Lung (tissue), 12 donors: Measurements from ENCODE around the gene G6PC1. TPM values are rescaled to one million over a fixed set of nuclear protein-coding genes. Genes with fewer than 3 reads are reported as not detected.
"Not testable (repeated sequence)": the region's sequence is repeated elsewhere in the genome, so short reads cannot be mapped to it uniquely, and the experiment has no call there.

Experiments
- ATAC-seq: fragments of 200-7000 bp; cut with Tn5 transposase; one replicate; pipeline ENCODE4 v1.9.1; 2020; ENCODE audit warnings: moderate number of reproducible peaks; ENCODE audit not compliant: insufficient read depth, low FRiP score
- DNase-seq, 3 donors: peaks; one replicate each; pipeline ENCODE4 v3.0.0-alpha.2; 2013 to 2017
- H3K27ac ChIP-seq, 2 donors: one replicate each; pipeline ENCODE4 v1.5.1; 2013; ENCODE audit warnings: mild to moderate bottlenecking in 2 of 2, moderate library complexity in 2 of 2, control low read depth in 1 of 2, inconsistent platforms in 1 of 2, low read depth in 1 of 2, low read length in 1 of 2
- H3K27me3 ChIP-seq, 3 donors: one replicate each; pipeline ENCODE4 v1.5.1; 2013; ENCODE audit warnings: low read length in 2 of 3; ENCODE audit not compliant: control insufficient read depth in 3 of 3, insufficient read depth in 3 of 3
- H3K36me3 ChIP-seq, 4 donors: one replicate each; pipeline ENCODE4 v1.5.1; 2013; ENCODE audit warnings: low read length in 4 of 4, mild to moderate bottlenecking in 1 of 4, moderate library complexity in 1 of 4; ENCODE audit not compliant: control insufficient read depth in 4 of 4, insufficient read depth in 4 of 4
- H3K4me1 ChIP-seq, 5 donors: one replicate each; pipeline ENCODE4 v1.5.1; 2013; ENCODE audit warnings: low read length in 5 of 5, mild to moderate bottlenecking in 2 of 5, moderate library complexity in 1 of 5; ENCODE audit not compliant: control insufficient read depth in 5 of 5, insufficient read depth in 5 of 5
- H3K4me3 ChIP-seq: one replicate; pipeline ENCODE4 v1.5.1; 2013; ENCODE audit warnings: mild to moderate bottlenecking, control low read depth, moderate library complexity
- H3K9ac ChIP-seq, 2 donors: one replicate each; pipeline ENCODE4 v1.5.1; 2013; ENCODE audit warnings: low read length in 2 of 2, control low read depth in 1 of 2; ENCODE audit not compliant: insufficient read depth in 1 of 2
- H3K9me3 ChIP-seq, 4 donors: one replicate each; pipeline ENCODE4 v1.5.1; 2013; ENCODE audit warnings: low read length in 3 of 4, mild to moderate bottlenecking in 1 of 4, moderate library complexity in 1 of 4; ENCODE audit not compliant: control insufficient read depth in 4 of 4, insufficient read depth in 3 of 4
- WGBS, 2 donors: extraction: QIAGEN DNeasy Blood & Tissue Kit; methylation state at CpG; one replicate each; pipeline ENCODE4 v1.1.7; 2013; 5-methylcytosine and 5-hydroxymethylcytosine counted together
- polyA plus RNA-seq, 2 donors: library from polyadenylated mRNA; stranded (reverse); fragments of 200-250 nt; gene quantifications; one replicate each; pipeline ENCODE4 v1.2.1, GENCODE V29; 2013
- total RNA-seq, 2 donors: library from RNA; depleted of rRNA in 1 of 2; stranded (reverse); fragments of >200 nt in 1 of 2; gene quantifications; one replicate each; pipeline ENCODE4 v1.2.1, GENCODE V29; 2014 to 2021
- TF ChIP-seq, protein P1 (sequence below): IDR thresholded peaks from 2 replicates; pipeline ENCODE4 v1.5.1; 2012; ENCODE audit warnings: mild to moderate bottlenecking; ENCODE audit errors: control extremely low read depth, extremely low read depth
- donor health status: control.
- donor health status: control.
- donor health status: Bipolar disorder and iron deficiency.
- donor health status: healthy.
- donor health status: DM: yes; HTN: yes; CAD: no.

Gene G6PC1
- total and polyA plus RNA-seq, 4 donors, result 0.09 TPM; not detected in 3

DNA sequence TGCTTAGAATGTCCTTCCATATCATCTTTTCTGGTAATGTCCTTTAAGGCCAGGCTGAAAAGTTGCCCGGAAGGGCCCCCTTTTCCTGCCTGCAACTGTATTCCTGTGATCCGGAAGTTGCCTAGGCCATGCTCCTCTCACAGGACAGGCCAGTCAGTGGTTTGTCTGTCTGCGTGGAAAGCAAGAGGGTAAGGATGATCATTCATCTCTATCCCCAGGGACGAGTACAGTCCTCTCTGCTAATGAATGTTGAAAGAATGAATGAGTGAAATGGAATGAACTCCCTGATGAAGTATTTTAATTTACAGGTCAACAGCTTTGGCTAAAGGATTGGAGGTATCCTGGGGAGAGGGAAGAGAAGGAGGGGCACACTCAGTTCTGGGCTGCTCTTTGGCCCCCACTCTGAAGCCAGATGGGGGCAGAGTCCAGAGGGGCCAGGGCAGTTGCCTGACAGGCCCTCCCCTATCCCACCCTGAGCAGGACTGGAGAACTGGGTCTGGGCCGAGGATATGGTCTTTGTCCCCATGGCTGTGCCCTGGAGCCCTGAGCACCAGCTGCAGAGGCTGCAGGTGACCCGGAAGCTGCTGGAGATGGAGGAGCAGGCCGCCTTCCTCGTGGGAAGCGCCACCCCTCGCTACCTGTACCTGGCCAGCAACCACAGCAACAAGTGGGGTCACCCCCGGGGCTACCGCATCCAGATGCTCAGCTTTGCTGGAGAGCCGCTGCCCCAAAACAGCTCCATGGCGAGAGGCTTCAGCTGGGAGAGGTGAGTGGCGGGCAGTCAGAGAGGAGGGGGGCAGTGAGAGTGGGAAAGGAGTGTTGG lies 46.4 kb upstream of the G6PC1 start:
- WGBS, 2 donors, result 75 to 81% methylated on average over 15 of the region's 15 CpGs
- peak overlapping the region in 1 of 2 donors; percentile 46 for H3K27ac ChIP-seq
- H3K9me3 ChIP-seq, result no peaks in the 10 kb centered on the region
- no peaks in the 10 kb centered on the region for H3K27me3 ChIP-seq
- peaks cover 0 to 13% (median 2%) of the 10 kb centered on the region in 4 donors for H3K36me3 ChIP-seq
- H3K4me1 ChIP-seq, result peaks cover 5 to 74% (median 16%) of the 10 kb centered on the region in 5 donors
- H3K9ac ChIP-seq, result peak overlapping the region in 1 of 2 donors; percentile 90
- no peak for DNase-seq
- ATAC-seq, result no peak
- TF ChIP-seq, protein P1, sequence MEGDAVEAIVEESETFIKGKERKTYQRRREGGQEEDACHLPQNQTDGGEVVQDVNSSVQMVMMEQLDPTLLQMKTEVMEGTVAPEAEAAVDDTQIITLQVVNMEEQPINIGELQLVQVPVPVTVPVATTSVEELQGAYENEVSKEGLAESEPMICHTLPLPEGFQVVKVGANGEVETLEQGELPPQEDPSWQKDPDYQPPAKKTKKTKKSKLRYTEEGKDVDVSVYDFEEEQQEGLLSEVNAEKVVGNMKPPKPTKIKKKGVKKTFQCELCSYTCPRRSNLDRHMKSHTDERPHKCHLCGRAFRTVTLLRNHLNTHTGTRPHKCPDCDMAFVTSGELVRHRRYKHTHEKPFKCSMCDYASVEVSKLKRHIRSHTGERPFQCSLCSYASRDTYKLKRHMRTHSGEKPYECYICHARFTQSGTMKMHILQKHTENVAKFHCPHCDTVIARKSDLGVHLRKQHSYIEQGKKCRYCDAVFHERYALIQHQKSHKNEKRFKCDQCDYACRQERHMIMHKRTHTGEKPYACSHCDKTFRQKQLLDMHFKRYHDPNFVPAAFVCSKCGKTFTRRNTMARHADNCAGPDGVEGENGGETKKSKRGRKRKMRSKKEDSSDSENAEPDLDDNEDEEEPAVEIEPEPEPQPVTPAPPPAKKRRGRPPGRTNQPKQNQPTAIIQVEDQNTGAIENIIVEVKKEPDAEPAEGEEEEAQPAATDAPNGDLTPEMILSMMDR, result no peak
- peak overlapping the region; percentile 40 for H3K4me3 ChIP-seq

- WGBS, 2 donors, result 64 to 67% methylated on average over 8 of the region's 8 CpGs
Measured at GRCh38 chr17:42855048-42855596, 45.5 kb upstream of the G6PC1 start.

GRCh38 chr17:42856093-42856492 lies 44.5 kb upstream of the G6PC1 start:
- H3K9ac ChIP-seq, result peak overlapping the region in 1 of 2 donors; percentile 47
- not testable (repeated sequence) for H3K9me3 ChIP-seq, H3K27me3 ChIP-seq, H3K4me3 ChIP-seq, ATAC-seq
- peak overlapping the region in 1 of 2 donors; percentile 32 for H3K27ac ChIP-seq
- DNase-seq, result peak; percentile 83 to 91 (median 87)
- peaks cover 0 to 13% (median 3%) of the 10 kb centered on the region in 4 donors for H3K36me3 ChIP-seq
- H3K4me1 ChIP-seq, result peaks cover 0 to 57% (median 7%) of the 10 kb centered on the region in 5 donors
- WGBS, 2 donors, result 75 to 89% methylated on average over 7 to 8 of the region's 8 CpGs

More at GRCh38 chr17:42855048-42855596, 45.5 kb upstream of the G6PC1 start:
- Histone ChIP-seq H3K27me3 (no peaks in the 10 kb centered on the region), H3K4me3 (no peak overlapping the region), H3K36me3 (peaks cover 0 to 13% (median 3%) of the 10 kb centered on the region in 4 donors), H3K27ac (peak overlapping the region in 1 of 2 donors; percentile 32), H3K9me3 (no peaks in the 10 kb centered on the region), H3K4me1 (peaks cover 0 to 65% (median 7%) of the 10 kb centered on the region in 5 donors), H3K9ac (peak overlapping the region in 1 of 2 donors; percentile 47)
- no peak for DNase-seq
- TF ChIP-seq, protein P1, result no peak
- ATAC-seq, result no peak

GRCh38 chr17:42856516-42856915 lies 44.1 kb upstream of the G6PC1 start:
- H3K27me3 ChIP-seq, H3K4me3 ChIP-seq, H3K9me3 ChIP-seq, ATAC-seq: not testable (repeated sequence)
- Histone ChIP-seq H3K27ac (peak overlapping the region in 1 of 2 donors; percentile 4), H3K4me1 (peaks cover 0 to 54% (median 7%) of the 10 kb centered on the region in 5 donors), H3K9ac (peak overlapping the region in 1 of 2 donors; percentile 2), H3K36me3 (peaks cover 0 to 13% (median 3%) of the 10 kb centered on the region in 4 donors)
- WGBS, 2 donors, result 81 to 90% methylated on average over 6 of the region's 8 CpGs
- peak; percentile 88 to 90 (median 88) for DNase-seq
